Spleen (tissue), 7 donors: ENCODE measurements around the gene DCAF6.

Experiments used
- CTCF ChIP-seq, 11 experiments: fragments of 200-600 bp in 7 of 11; fragments of 450-650 bp in 4 of 11; sonication (generic) in 4 of 11; IDR thresholded peaks in 8 of 11; conservative IDR thresholded peaks in 3 of 11; 1 replicate in 7 of 11; 2 replicates in 4 of 11; pipeline versions ENCODE4 v1.4.0 to v1.8.0; 2016 to 2021; ENCODE audit warnings: antibody characterized with exemption in 11 of 11, inconsistent platforms in 4 of 11, mild to moderate bottlenecking in 1 of 11
- POLR2A ChIP-seq, 3 donors: fragments of 450-650 bp; IDR thresholded peaks; one replicate each; pipeline ENCODE4 v1.5.1; 2017; ENCODE audit warnings: antibody characterized with exemption in 3 of 3, mild to moderate bottlenecking in 1 of 3
- donor health status: DM: no; HTN: no; CAD: no; lungs with moderate emphysema.
- donor health status: DM: no; HTN: no; CAD: no.
- donor health status: DM: no; HTN: no; CAD: no.

DNA sequence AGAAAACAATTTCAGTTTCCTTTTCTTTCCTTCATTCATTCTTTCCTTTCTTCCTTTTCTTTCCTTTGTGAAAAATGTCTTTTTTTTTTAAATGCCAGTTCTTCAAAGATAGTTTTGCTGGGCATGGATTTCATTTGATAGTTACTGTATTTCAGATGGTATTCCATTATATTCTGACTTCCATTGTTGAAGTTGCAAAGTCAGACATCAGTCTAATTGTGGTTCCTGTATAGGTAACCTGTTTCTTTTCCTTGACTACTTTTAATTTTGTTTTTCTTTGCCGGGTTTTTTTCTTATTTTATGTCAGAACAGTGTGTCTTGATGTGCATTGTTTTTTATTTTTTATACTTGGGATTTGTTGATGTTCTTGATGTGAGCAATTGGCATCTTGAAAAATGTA lies 40.8 kb downstream of the DCAF6 start:
- TF ChIP-seq CTCF (IDR thresholded peaks at IDR 0.05 in 8 of 11, conservative IDR thresholded peaks at IDR 0.05 in 3 of 11) (no peak), POLR2A (IDR thresholded peaks at IDR 0.05) (no peak)
